ENCODE measurements around the gene ZNF175. TPM values are rescaled to one million over a fixed set of nuclear protein-coding genes. Genes with fewer than 3 reads are reported as not detected.

Gene ZNF175
- total and polyA plus RNA-seq, 10 of the 15 experiments (the other 5 are each of a cell fraction or from before 2014, with no cell fraction given), result 1.5 to 12.0 (median 4.1) TPM

DNA sequence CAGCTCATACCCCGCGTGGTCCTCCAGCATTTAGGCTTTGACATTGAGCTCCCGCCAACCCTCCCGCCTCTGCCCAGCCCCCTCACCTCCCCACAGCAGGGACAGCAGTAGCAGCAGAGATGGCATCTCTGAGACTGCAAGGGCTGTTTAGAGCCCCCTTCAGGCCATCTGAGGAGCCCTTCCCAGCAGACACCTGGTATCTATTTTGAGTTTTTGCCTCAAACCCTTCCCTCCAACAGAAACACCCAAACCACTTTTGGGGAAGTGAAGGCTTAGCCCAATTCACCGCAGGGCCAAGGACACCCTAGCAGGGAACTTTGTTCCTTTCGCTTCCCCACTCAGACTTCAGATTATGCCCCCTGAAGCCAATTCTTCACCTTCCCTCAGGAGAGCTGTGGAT lies 6.3 kb upstream of the ZNF175 start (continued):
- TF ChIP-seq, protein P1, sequence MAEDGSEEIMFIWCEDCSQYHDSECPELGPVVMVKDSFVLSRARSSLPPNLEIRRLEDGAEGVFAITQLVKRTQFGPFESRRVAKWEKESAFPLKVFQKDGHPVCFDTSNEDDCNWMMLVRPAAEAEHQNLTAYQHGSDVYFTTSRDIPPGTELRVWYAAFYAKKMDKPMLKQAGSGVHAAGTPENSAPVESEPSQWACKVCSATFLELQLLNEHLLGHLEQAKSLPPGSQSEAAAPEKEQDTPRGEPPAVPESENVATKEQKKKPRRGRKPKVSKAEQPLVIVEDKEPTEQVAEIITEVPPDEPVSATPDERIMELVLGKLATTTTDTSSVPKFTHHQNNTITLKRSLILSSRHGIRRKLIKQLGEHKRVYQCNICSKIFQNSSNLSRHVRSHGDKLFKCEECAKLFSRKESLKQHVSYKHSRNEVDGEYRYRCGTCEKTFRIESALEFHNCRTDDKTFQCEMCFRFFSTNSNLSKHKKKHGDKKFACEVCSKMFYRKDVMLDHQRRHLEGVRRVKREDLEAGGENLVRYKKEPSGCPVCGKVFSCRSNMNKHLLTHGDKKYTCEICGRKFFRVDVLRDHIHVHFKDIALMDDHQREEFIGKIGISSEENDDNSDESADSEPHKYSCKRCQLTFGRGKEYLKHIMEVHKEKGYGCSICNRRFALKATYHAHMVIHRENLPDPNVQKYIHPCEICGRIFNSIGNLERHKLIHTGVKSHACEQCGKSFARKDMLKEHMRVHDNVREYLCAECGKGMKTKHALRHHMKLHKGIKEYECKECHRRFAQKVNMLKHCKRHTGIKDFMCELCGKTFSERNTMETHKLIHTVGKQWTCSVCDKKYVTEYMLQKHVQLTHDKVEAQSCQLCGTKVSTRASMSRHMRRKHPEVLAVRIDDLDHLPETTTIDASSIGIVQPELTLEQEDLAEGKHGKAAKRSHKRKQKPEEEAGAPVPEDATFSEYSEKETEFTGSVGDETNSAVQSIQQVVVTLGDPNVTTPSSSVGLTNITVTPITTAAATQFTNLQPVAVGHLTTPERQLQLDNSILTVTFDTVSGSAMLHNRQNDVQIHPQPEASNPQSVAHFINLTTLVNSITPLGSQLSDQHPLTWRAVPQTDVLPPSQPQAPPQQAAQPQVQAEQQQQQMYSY (CRISPR knock-in tag; IDR thresholded peaks at IDR 0.05), result no peak
- peak; percentile 62 for TF ChIP-seq DPF2 (IDR thresholded peaks at IDR 0.05)
- TF ChIP-seq, protein P2, sequence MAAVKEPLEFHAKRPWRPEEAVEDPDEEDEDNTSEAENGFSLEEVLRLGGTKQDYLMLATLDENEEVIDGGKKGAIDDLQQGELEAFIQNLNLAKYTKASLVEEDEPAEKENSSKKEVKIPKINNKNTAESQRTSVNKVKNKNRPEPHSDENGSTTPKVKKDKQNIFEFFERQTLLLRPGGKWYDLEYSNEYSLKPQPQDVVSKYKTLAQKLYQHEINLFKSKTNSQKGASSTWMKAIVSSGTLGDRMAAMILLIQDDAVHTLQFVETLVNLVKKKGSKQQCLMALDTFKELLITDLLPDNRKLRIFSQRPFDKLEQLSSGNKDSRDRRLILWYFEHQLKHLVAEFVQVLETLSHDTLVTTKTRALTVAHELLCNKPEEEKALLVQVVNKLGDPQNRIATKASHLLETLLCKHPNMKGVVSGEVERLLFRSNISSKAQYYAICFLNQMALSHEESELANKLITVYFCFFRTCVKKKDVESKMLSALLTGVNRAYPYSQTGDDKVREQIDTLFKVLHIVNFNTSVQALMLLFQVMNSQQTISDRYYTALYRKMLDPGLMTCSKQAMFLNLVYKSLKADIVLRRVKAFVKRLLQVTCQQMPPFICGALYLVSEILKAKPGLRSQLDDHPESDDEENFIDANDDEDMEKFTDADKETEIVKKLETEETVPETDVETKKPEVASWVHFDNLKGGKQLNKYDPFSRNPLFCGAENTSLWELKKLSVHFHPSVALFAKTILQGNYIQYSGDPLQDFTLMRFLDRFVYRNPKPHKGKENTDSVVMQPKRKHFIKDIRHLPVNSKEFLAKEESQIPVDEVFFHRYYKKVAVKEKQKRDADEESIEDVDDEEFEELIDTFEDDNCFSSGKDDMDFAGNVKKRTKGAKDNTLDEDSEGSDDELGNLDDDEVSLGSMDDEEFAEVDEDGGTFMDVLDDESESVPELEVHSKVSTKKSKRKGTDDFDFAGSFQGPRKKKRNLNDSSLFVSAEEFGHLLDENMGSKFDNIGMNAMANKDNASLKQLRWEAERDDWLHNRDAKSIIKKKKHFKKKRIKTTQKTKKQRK (IDR thresholded peaks at IDR 0.05; ENCODE audit: low read depth, low read length), result no peak
- TF ChIP-seq POLR2AphosphoS2 (IDR thresholded peaks at IDR 0.05; ENCODE audit: low read depth, low read length), result no peak
- no peak for TF ChIP-seq STAT3 (IDR thresholded peaks at IDR 0.05; ENCODE audit: low read depth, low read length)
- TF ChIP-seq, protein P3, sequence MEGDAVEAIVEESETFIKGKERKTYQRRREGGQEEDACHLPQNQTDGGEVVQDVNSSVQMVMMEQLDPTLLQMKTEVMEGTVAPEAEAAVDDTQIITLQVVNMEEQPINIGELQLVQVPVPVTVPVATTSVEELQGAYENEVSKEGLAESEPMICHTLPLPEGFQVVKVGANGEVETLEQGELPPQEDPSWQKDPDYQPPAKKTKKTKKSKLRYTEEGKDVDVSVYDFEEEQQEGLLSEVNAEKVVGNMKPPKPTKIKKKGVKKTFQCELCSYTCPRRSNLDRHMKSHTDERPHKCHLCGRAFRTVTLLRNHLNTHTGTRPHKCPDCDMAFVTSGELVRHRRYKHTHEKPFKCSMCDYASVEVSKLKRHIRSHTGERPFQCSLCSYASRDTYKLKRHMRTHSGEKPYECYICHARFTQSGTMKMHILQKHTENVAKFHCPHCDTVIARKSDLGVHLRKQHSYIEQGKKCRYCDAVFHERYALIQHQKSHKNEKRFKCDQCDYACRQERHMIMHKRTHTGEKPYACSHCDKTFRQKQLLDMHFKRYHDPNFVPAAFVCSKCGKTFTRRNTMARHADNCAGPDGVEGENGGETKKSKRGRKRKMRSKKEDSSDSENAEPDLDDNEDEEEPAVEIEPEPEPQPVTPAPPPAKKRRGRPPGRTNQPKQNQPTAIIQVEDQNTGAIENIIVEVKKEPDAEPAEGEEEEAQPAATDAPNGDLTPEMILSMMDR (IDR thresholded peaks at IDR 0.05 in 2 of 3, conservative IDR thresholded peaks at IDR 0.05 in 1 of 3; ENCODE audit: control insufficient read depth in 2 of 3, extremely low read depth in 1 of 3, insufficient read depth in 1 of 3, low read depth in 3 of 3, low read length in 3 of 3), result peak in 2 of 3 experiments; percentile 38 to 61; a peak in 4 of 6 replicates
- TF ChIP-seq KDM1A (IDR thresholded peaks at IDR 0.05; ENCODE audit: borderline replicate concordance), result no peak
- no peak for TF ChIP-seq JUND (IDR thresholded peaks at IDR 0.05; ENCODE audit: low read depth, low read length)
- TF ChIP-seq, protein P4, sequence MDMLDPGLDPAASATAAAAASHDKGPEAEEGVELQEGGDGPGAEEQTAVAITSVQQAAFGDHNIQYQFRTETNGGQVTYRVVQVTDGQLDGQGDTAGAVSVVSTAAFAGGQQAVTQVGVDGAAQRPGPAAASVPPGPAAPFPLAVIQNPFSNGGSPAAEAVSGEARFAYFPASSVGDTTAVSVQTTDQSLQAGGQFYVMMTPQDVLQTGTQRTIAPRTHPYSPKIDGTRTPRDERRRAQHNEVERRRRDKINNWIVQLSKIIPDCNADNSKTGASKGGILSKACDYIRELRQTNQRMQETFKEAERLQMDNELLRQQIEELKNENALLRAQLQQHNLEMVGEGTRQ (IDR thresholded peaks at IDR 0.05; ENCODE audit: borderline replicate concordance, low read depth, low read length), result no peak
- peak; percentile 51; the same call in 1 of the 2 replicates for TF ChIP-seq NFIC (IDR thresholded peaks at IDR 0.05; ENCODE audit: low read depth, low read length)
- TF ChIP-seq, protein P5, sequence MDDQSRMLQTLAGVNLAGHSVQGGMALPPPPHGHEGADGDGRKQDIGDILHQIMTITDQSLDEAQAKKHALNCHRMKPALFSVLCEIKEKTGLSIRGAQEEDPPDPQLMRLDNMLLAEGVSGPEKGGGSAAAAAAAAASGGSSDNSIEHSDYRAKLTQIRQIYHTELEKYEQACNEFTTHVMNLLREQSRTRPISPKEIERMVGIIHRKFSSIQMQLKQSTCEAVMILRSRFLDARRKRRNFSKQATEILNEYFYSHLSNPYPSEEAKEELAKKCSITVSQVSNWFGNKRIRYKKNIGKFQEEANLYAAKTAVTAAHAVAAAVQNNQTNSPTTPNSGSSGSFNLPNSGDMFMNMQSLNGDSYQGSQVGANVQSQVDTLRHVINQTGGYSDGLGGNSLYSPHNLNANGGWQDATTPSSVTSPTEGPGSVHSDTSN (IDR thresholded peaks at IDR 0.05; ENCODE audit: insufficient replicate concordance, low read depth, low read length), result no peak
- no peak for TF ChIP-seq SMAD1 (IDR thresholded peaks at IDR 0.05; ENCODE audit: low read depth, partially characterized antibody)
- TF ChIP-seq HDAC2 (IDR thresholded peaks at IDR 0.05), result no peak
- TF ChIP-seq JUNB (IDR thresholded peaks at IDR 0.05), result no peak
- TF ChIP-seq ZNF217 (IDR thresholded peaks at IDR 0.05), result no peak
- TF ChIP-seq HDAC6 (IDR thresholded peaks at IDR 0.05; ENCODE audit: unreplicated experiment), result no peak
- no peak for TF ChIP-seq KAT2A (conservative IDR thresholded peaks at IDR 0.05; ENCODE audit: control insufficient read depth, low read depth, low read length)
- TF ChIP-seq BCL11A (IDR thresholded peaks at IDR 0.05; ENCODE audit: low read depth, low read length), result peak; percentile 70; the same call in 1 of the 2 replicates
- TF ChIP-seq SREBF2 (IDR thresholded peaks at IDR 0.05; ENCODE audit: low read length), result no peak
